ENCODE results near the gene DOCK9.

- TF ChIP-seq EZH2 (IDR thresholded peaks at IDR 0.05; ENCODE audit: borderline replicate concordance, insufficient read depth, low read depth, low read length, poor library complexity, severe bottlenecking) (no peak), CTCF (IDR thresholded peaks at IDR 0.05) (no peak)
Observed at GRCh38 chr13:99005609-99006008, 27.7 kb upstream of the DOCK9 start.
